Panc1 (cell line): ENCODE results near the gene DSCAML1. TPM values are rescaled to one million over a fixed set of nuclear protein-coding genes. Genes with fewer than 3 reads are reported as not detected.

Experiments used
- ATAC-seq: fragments of 200-7000 bp; cut with Tn5 transposase; 2 replicates; pipeline ENCODE4 v1.9.1; 2020; ENCODE audit warnings: mild to moderate bottlenecking, moderate library complexity
- BruUV-seq: library from RNA; stranded (reverse); fragments of 400-500 nt; replicated peaks from 2 replicates; lab custom pipeline; 2021; lab: Mats Ljungman, UMichigan
- CTCF ChIA-PET: fragments of 300-600 bp; sonication (Branson Sonifier 250); formaldehyde crosslinking; loops from one replicate; lab custom pipeline; 2022; ENCODE audit warnings: antibody characterized with exemption; lab: Charles Lee
- POLR2A ChIA-PET: fragments of 300-600 bp; sonication (Branson Sonifier 250); formaldehyde crosslinking; loops from one replicate; lab custom pipeline; 2022; ENCODE audit warnings: antibody characterized with exemption; lab: Charles Lee
- DNase-seq: peaks from one replicate; pipeline ENCODE4 v3.0.0-alpha.2; 2010; ENCODE audit warnings: low read depth, low spot score
- H3K27ac ChIP-seq: 2 replicates; pipeline ENCODE4 v1.5.1; 2011; ENCODE audit warnings: mild to moderate bottlenecking, low read length, inconsistent platforms
- H3K27me3 ChIP-seq: fragments of 200-500 bp; sonication (Bioruptor generic); 2 replicates; pipeline ENCODE4 v1.6.0; 2014; ENCODE audit warnings: low read length, inconsistent platforms; ENCODE audit not compliant: control insufficient read depth, insufficient read depth
- H3K36me3 ChIP-seq: fragments of 200-500 bp; sonication (Bioruptor generic); 2 replicates; pipeline ENCODE4 v1.5.1; 2014; ENCODE audit warnings: inconsistent platforms, mild to moderate bottlenecking, low read length, moderate library complexity; ENCODE audit not compliant: control insufficient read depth, insufficient read depth
- H3K4me1 ChIP-seq: 2 replicates; pipeline ENCODE4 v1.5.1; 2011; ENCODE audit warnings: inconsistent platforms, mild to moderate bottlenecking, low read length, moderate library complexity; ENCODE audit not compliant: control insufficient read depth, insufficient read depth
- H3K4me3 ChIP-seq, 2 experiments: 2 replicates each; pipeline ENCODE4 v1.5.1; 2011 to 2012; ENCODE audit warnings: low read depth in 2 of 2, low read length in 2 of 2, mild to moderate bottlenecking in 2 of 2, inconsistent platforms in 1 of 2, moderate library complexity in 1 of 2
- H3K9me3 ChIP-seq: fragments of 200-500 bp; sonication (Bioruptor generic); 2 replicates; pipeline ENCODE4 v1.5.1; 2014; ENCODE audit warnings: low read depth, mild to moderate bottlenecking, inconsistent platforms, low read length, moderate library complexity; ENCODE audit not compliant: control insufficient read depth, insufficient read depth
- POLR2AphosphoS5 ChIP-seq: IDR thresholded peaks from 2 replicates; pipeline ENCODE4 v1.6.1; 2012; ENCODE audit warnings: mild to moderate bottlenecking, low read depth, low read length, moderate library complexity
- SIN3A ChIP-seq: IDR thresholded peaks from 2 replicates; pipeline ENCODE4 v1.6.1; 2012; ENCODE audit warnings: low read depth, mild to moderate bottlenecking, low read length, moderate library complexity, borderline replicate concordance; ENCODE audit not compliant: insufficient read depth
- TCF7L2 ChIP-seq: IDR thresholded peaks from 2 replicates; pipeline ENCODE4 v1.6.1; 2011; ENCODE audit warnings: mild to moderate bottlenecking, low read depth, low read length, inconsistent platforms
- in situ Hi-C: cut with HindIII; loops from 2 replicates; pipeline ENCODE4 v1.10.0; 2016; ENCODE audit warnings: low sequenced_read_pairs, low pct_unique_long_range_greater_than_20kb
- intact Hi-C: fragments of 100-400 bp; cut with micrococcal nuclease; formaldehyde crosslinking; loops from one replicate; pipeline ENCODE4 v1.10.0; 2022; ENCODE audit not compliant: unreplicated experiment
- total RNA-seq: library from RNA; stranded (reverse); gene quantifications from one replicate; pipeline ENCODE4 v1.2.1, GENCODE V29; 2021; ENCODE audit not compliant: unreplicated experiment
- TF ChIP-seq, protein P1 (sequence below), 2 experiments: IDR thresholded peaks; 2 replicates each; pipeline ENCODE4 v1.6.1; 2011 to 2012; ENCODE audit warnings: low read depth in 2 of 2, control low read depth in 1 of 2, low read length in 1 of 2, mild to moderate bottlenecking in 1 of 2, moderate library complexity in 1 of 2; ENCODE audit not compliant: insufficient read depth in 1 of 2
- TF ChIP-seq, protein P2 (sequence below): fragments of 450-650 bp; IDR thresholded peaks from 2 replicates; pipeline ENCODE4 v1.5.1; 2017; ENCODE audit warnings: mild to moderate bottlenecking

Gene DSCAML1
- total RNA-seq, 1 experiment from 2014 or later = 1.6 TPM

DNA sequence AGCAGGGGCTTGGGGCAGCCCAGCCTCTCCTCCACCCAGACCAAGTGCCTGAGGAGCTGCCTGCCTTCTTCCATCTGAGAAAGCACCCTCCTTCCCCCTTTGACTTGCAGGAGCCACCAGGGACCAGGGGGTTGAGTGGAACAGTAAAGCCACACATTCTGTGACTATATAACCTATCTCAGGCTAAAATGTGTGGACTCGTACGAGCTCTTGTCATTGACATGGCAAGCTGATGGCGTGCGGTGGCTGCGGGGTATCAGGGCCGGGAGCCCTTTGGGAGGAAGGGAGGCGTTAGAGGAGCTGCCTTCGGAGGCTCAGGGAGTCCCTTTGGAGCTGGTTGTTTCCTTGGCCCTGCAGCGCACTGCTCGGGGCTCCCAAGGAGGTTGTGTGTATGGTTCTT lies 384.8 kb downstream of the DSCAML1 start:
- H3K9me3 ChIP-seq = no peaks in the 10 kb centered on the region
- ATAC-seq (no peak), DNase-seq (no peak)
- no peak overlapping the region for H3K27ac ChIP-seq
- H3K36me3 ChIP-seq = no peaks in the 10 kb centered on the region
- POLR2A ChIA-PET = no interaction called here
- intact Hi-C loops = no loop called here
- H3K27me3 ChIP-seq = no peaks in the 10 kb centered on the region
- no TSS peak for BruUV-seq
- CTCF ChIA-PET = no interaction called here
- in situ Hi-C loops = no loop called here
- H3K4me3 ChIP-seq = no peak overlapping the region
- TF ChIP-seq POLR2AphosphoS5 = no peak
- TF ChIP-seq, protein P1, sequence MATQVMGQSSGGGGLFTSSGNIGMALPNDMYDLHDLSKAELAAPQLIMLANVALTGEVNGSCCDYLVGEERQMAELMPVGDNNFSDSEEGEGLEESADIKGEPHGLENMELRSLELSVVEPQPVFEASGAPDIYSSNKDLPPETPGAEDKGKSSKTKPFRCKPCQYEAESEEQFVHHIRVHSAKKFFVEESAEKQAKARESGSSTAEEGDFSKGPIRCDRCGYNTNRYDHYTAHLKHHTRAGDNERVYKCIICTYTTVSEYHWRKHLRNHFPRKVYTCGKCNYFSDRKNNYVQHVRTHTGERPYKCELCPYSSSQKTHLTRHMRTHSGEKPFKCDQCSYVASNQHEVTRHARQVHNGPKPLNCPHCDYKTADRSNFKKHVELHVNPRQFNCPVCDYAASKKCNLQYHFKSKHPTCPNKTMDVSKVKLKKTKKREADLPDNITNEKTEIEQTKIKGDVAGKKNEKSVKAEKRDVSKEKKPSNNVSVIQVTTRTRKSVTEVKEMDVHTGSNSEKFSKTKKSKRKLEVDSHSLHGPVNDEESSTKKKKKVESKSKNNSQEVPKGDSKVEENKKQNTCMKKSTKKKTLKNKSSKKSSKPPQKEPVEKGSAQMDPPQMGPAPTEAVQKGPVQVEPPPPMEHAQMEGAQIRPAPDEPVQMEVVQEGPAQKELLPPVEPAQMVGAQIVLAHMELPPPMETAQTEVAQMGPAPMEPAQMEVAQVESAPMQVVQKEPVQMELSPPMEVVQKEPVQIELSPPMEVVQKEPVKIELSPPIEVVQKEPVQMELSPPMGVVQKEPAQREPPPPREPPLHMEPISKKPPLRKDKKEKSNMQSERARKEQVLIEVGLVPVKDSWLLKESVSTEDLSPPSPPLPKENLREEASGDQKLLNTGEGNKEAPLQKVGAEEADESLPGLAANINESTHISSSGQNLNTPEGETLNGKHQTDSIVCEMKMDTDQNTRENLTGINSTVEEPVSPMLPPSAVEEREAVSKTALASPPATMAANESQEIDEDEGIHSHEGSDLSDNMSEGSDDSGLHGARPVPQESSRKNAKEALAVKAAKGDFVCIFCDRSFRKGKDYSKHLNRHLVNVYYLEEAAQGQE (IDR thresholded peaks at IDR 0.05; ENCODE audit: insufficient read depth in 1 of 2, low read depth in 2 of 2, low read length in 1 of 2) = no peak
- TF ChIP-seq, protein P2, sequence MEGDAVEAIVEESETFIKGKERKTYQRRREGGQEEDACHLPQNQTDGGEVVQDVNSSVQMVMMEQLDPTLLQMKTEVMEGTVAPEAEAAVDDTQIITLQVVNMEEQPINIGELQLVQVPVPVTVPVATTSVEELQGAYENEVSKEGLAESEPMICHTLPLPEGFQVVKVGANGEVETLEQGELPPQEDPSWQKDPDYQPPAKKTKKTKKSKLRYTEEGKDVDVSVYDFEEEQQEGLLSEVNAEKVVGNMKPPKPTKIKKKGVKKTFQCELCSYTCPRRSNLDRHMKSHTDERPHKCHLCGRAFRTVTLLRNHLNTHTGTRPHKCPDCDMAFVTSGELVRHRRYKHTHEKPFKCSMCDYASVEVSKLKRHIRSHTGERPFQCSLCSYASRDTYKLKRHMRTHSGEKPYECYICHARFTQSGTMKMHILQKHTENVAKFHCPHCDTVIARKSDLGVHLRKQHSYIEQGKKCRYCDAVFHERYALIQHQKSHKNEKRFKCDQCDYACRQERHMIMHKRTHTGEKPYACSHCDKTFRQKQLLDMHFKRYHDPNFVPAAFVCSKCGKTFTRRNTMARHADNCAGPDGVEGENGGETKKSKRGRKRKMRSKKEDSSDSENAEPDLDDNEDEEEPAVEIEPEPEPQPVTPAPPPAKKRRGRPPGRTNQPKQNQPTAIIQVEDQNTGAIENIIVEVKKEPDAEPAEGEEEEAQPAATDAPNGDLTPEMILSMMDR = no peak
- no peak for TF ChIP-seq TCF7L2
- no peak for TF ChIP-seq SIN3A
- no peaks in the 10 kb centered on the region for H3K4me1 ChIP-seq

DNA sequence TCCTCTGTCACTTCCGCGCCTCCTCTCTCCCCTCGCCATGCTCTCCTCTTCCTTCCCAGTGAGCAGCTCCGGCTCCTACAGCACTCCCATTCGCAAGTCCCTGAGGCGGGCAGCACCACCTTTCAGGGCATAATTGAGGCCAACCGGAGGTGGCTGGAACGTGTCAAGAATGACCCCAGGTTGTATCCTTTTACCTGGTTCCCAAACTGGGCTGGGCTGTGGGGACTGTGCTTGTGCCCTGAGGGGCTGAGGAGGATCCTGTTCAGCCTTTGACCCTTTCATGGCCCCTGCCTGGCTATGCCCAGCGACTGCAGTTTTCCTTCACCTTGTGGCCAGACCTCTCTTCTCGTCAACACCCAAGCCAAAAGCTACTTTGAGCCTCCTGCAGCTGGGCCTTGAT lies 385.3 kb downstream of the DSCAML1 start:
- ChIA-PET POLR2A (no interaction called here), CTCF (interaction anchor here (0.5 kb wide), 1 partner anchor 76 kb away, joined by 3 read pairs; no protein-coding TSS in a partner anchor)
- ATAC-seq = no peak
- Histone ChIP-seq H3K4me1 (no peaks in the 10 kb centered on the region), H3K9me3 (no peaks in the 10 kb centered on the region), H3K27me3 (no peaks in the 10 kb centered on the region), H3K27ac (no peak overlapping the region), H3K36me3 (no peaks in the 10 kb centered on the region), H3K4me3 (no peak overlapping the region)
- BruUV-seq = no TSS peak
- in situ Hi-C loops (no loop called here), intact Hi-C loops (no loop called here)
- no peak for DNase-seq
- TF ChIP-seq SIN3A (no peak), POLR2AphosphoS5 (no peak), TCF7L2 (no peak)
- TF ChIP-seq, protein P2 = no peak
- TF ChIP-seq, protein P1 (IDR thresholded peaks at IDR 0.05; ENCODE audit: insufficient read depth in 1 of 2, low read depth in 2 of 2, low read length in 1 of 2) = no peak
